Gastrocnemius medialis (tissue), 4 donors: ENCODE measurements around the gene SLC27A3.

Experiments used
- POLR2A ChIP-seq, 2 donors: fragments of 450-650 bp; IDR thresholded peaks; one replicate each; pipeline ENCODE4 v1.6.1; 2017; ENCODE audit warnings: antibody characterized with exemption in 2 of 2, mild to moderate bottlenecking in 2 of 2, moderate library complexity in 2 of 2
- TF ChIP-seq, protein P1 (sequence below), 5 experiments: fragments of 450-650 bp in 3 of 5; fragments of 200-600 bp in 2 of 5; sonication (generic) in 2 of 5; IDR thresholded peaks in 4 of 5; conservative IDR thresholded peaks in 1 of 5; 1 replicate in 4 of 5; 2 replicates in 1 of 5; pipeline ENCODE4 v1.5.1; 2016 to 2019; ENCODE audit warnings: antibody characterized with exemption in 5 of 5, mild to moderate bottlenecking in 3 of 5, moderate library complexity in 3 of 5

DNA sequence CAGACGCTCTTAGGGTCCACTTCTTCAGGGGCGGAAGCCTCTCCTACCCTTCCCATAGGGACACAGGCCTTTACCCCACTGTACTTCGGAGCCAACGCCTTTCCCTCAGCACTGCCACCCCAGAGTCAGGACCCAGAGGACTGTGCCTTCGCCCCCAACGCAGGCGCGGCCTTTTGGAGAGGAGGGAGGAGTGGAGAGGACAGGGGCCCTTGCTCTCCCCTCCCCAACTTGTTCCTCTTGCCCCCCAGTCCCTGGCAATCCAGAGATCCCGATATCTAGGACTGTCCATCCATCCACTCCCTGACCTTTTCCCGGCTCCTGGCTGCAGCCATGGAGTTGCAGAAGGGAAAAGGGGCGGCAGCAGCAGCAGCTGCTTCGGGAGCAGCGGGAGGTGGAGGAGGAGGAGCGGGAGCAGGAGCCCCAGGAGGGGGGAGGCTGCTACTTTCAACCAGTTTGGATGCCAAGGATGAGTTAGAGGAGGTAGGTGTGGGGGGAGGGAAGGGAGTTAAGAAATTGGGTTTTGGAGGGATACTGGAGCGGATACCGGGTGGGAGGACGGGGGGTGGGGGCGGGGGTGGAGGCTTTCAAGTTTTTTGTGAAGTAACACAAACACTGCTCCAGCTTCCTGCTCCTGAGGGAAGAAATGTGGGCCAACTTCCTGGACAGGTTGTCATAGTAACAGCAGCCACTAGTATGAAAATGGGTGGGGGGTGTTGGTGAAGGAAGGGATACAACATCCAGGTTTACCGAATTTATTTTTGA, 46.7 kb upstream of the SLC27A3 start:
- TF ChIP-seq, protein P1, sequence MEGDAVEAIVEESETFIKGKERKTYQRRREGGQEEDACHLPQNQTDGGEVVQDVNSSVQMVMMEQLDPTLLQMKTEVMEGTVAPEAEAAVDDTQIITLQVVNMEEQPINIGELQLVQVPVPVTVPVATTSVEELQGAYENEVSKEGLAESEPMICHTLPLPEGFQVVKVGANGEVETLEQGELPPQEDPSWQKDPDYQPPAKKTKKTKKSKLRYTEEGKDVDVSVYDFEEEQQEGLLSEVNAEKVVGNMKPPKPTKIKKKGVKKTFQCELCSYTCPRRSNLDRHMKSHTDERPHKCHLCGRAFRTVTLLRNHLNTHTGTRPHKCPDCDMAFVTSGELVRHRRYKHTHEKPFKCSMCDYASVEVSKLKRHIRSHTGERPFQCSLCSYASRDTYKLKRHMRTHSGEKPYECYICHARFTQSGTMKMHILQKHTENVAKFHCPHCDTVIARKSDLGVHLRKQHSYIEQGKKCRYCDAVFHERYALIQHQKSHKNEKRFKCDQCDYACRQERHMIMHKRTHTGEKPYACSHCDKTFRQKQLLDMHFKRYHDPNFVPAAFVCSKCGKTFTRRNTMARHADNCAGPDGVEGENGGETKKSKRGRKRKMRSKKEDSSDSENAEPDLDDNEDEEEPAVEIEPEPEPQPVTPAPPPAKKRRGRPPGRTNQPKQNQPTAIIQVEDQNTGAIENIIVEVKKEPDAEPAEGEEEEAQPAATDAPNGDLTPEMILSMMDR (IDR thresholded peaks at IDR 0.05 in 4 of 5, conservative IDR thresholded peaks at IDR 0.05 in 1 of 5): peak in 1 of 5 experiments; percentile 5
- no peak for TF ChIP-seq POLR2A (IDR thresholded peaks at IDR 0.05)
